HCT116 (cell line): ENCODE results near the gene YBEY.

Experiments
- SIN3A ChIP-seq: IDR thresholded peaks from 2 replicates; pipeline ENCODE4 v1.6.1; 2012; ENCODE audit warnings: low read depth
- SP1 ChIP-seq: IDR thresholded peaks from 2 replicates; pipeline ENCODE4 v1.6.1; 2012; ENCODE audit warnings: low read depth

- TF ChIP-seq SIN3A (no peak), SP1 (no peak)
Observed at GRCh38 chr21:46304437-46304836, 18.3 kb downstream of the YBEY start.
